ENCODE results near the gene MBD5.

MBD5 gene

GRCh38 chr2:148351437-148352143, 330.7 kb downstream of the MBD5 start:
- TF ChIP-seq, protein P1, sequence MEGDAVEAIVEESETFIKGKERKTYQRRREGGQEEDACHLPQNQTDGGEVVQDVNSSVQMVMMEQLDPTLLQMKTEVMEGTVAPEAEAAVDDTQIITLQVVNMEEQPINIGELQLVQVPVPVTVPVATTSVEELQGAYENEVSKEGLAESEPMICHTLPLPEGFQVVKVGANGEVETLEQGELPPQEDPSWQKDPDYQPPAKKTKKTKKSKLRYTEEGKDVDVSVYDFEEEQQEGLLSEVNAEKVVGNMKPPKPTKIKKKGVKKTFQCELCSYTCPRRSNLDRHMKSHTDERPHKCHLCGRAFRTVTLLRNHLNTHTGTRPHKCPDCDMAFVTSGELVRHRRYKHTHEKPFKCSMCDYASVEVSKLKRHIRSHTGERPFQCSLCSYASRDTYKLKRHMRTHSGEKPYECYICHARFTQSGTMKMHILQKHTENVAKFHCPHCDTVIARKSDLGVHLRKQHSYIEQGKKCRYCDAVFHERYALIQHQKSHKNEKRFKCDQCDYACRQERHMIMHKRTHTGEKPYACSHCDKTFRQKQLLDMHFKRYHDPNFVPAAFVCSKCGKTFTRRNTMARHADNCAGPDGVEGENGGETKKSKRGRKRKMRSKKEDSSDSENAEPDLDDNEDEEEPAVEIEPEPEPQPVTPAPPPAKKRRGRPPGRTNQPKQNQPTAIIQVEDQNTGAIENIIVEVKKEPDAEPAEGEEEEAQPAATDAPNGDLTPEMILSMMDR (IDR thresholded peaks at IDR 0.05; ENCODE audit: borderline replicate concordance, control extremely low read depth, extremely low read depth, insufficient read depth, missing control alignments): no peak

DNA sequence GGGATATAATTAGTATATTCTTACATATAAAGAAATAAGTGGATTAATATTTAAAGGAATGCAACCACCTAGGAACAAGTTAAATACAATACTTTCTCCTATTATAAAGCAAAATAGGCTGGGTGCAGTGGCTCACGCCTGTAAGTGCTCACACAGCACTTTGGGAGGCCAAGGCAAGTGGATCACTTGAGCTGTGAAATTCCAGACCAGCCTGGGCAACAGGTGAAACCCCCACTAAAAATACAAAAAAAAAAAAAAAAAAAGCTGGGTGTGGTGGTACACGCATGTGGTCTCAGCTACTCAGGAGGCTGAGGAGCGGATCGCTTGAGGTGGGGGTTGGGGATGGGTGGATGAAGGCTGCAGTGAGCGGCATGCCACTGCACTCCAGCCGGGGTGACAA, 337.5 kb downstream of the MBD5 start:
- DNase-seq (ENCODE audit: low spot score): no peak
- TF ChIP-seq, protein P1 (IDR thresholded peaks at IDR 0.05; ENCODE audit: borderline replicate concordance, control extremely low read depth, extremely low read depth, insufficient read depth, missing control alignments): no peak
- in situ Hi-C loops (cut with MboI; ENCODE audit: low sequenced_read_pairs, unreplicated experiment): no loop called here

More at GRCh38 chr2:148351437-148352143, 330.7 kb downstream of the MBD5 start:
- DNase-seq (ENCODE audit: low spot score): no peak
- in situ Hi-C loops (cut with MboI; ENCODE audit: low sequenced_read_pairs, unreplicated experiment): no loop called here

DNA sequence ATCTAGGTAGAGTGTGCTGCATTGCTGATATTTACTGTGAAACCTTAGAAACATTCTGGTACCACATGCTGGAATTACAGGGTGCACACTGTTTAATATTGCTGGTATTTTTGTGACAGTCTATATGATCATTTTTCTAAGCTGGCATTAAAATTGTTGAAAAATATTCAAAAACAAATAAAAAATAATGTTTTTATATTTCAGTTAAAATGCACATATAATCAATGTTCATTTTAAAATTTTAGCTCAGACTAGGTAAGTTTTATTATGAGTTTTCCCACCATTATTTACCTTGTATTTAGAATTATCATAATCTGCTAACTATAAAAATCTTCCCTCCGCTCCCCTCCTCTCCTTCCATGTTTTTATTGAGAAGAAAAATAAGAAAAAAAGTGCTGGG, 339.8 kb downstream of the MBD5 start:
- TF ChIP-seq, protein P1 (IDR thresholded peaks at IDR 0.05; ENCODE audit: borderline replicate concordance, control extremely low read depth, extremely low read depth, insufficient read depth, missing control alignments): no peak
- in situ Hi-C loops (cut with MboI; ENCODE audit: low sequenced_read_pairs, unreplicated experiment): no loop called here

GRCh38 chr2:148362144-148362796, 341.4 kb downstream of the MBD5 start:
- TF ChIP-seq, protein P1 (IDR thresholded peaks at IDR 0.05; ENCODE audit: borderline replicate concordance, control extremely low read depth, extremely low read depth, insufficient read depth, missing control alignments): no peak
- in situ Hi-C loops (cut with MboI; ENCODE audit: low sequenced_read_pairs, unreplicated experiment): no loop called here
- no peak for DNase-seq (ENCODE audit: low spot score)

More for the DNA sequence above, 339.8 kb downstream of the MBD5 start:
- DNase-seq (ENCODE audit: low spot score): no peak

DNA sequence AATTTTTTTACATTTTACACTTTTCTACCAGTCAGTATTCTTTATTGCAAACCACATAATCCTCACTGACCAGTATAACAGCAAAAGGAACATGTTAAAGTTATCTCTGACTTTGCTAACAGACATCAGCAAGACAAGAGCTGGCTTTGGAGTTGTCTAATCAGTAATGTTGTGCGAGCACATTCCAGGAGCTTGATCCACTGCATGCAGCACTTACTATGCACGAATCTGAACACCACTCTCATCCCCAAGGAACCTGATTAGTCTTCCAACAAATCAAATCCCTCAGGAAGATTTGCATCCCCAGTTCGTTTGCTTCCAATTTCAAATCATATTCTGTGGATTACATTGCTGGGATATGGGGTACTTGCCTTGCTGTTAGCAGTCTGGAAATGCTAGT, 354.3 kb downstream of the MBD5 start:
- in situ Hi-C loops (cut with MboI; ENCODE audit: low sequenced_read_pairs, unreplicated experiment): no loop called here
- TF ChIP-seq, protein P1 (IDR thresholded peaks at IDR 0.05; ENCODE audit: borderline replicate concordance, control extremely low read depth, extremely low read depth, insufficient read depth, missing control alignments): no peak
- no peak for DNase-seq (ENCODE audit: low spot score)

DNA sequence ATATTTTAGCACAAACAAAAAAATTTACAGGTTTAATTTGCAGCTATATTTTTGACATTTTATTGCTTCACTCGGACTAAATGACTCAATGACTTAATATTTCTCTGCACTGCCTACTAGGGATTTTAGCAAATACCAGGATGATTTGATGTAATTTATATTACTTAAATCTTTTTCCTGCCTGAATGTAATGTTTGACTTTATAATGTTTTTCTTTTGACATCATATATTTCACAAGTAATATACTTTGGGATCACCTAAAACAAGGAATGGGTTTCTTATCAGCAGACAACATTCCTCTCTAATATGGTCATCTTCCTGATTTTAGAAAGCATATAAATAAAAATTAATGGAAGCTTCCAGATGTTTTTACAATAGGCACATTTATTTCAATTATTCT, 370.4 kb downstream of the MBD5 start:
- no peak for DNase-seq (ENCODE audit: low spot score)
- TF ChIP-seq, protein P1 (IDR thresholded peaks at IDR 0.05; ENCODE audit: borderline replicate concordance, control extremely low read depth, extremely low read depth, insufficient read depth, missing control alignments): no peak
- in situ Hi-C loops (cut with MboI; ENCODE audit: low sequenced_read_pairs, unreplicated experiment): no loop called here

Measured in GM13976 (cell line).